Fibroblast of villous mesenchyme (primary cell): ENCODE data around the gene SMARCB1. TPM values are rescaled to one million over a fixed set of nuclear protein-coding genes. Genes with fewer than 3 reads are reported as not detected.

Experiments used
- DNase-seq: peaks from one replicate; pipeline ENCODE4 v3.0.0-alpha.2; 2010; ENCODE audit warnings: low read depth
- H3K4me3 ChIP-seq: 2 replicates; pipeline ENCODE4 v1.5.1; 2011; ENCODE audit warnings: low read depth, mild to moderate bottlenecking, low read length
- CTCF ChIP-seq: IDR thresholded peaks from 2 replicates; pipeline ENCODE4 v1.5.1; 2012; ENCODE audit warnings: low read depth, mild to moderate bottlenecking, low read length; ENCODE audit not compliant: insufficient read depth
- total RNA-seq: library from RNA; depleted of rRNA; stranded (reverse); fragments of >200 nt; gene quantifications from 2 replicates; pipeline ENCODE4 v1.2.3, GENCODE V29; 2012

Gene SMARCB1
- total RNA-seq, 1 donor: 61.7 TPM

- H3K4me3 ChIP-seq: no peak overlapping the region
- no peak for DNase-seq
- TF ChIP-seq CTCF: no peak
These were observed 42.3 kb downstream of the SMARCB1 start for GRCh38 chr22:23828800-23829680.

- no peak for TF ChIP-seq CTCF
- H3K4me3 ChIP-seq: no peak overlapping the region
- DNase-seq: peak; percentile 89
These were observed 43.1 kb downstream of the SMARCB1 start for GRCh38 chr22:23829845-23830372.

DNA sequence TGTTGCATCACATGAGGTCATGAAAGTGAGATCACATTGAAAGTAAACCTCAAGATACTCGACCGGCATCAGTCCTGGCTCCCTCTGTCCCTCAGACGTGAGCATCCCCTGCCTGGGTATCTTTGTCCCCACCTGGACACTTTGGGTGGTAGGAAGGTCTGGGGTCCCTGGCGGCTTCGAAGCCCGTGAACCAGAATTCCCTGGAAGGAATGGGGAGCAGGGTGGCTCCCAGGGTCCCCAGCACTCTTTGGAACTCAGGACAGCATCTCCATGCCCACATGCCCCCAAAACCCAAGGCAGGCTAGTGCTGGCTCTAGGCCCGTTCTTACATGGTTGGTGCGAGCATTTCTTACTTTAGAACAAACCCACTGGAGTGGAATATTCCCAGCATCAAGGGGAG is 44.5 kb downstream of the SMARCB1 start:
- DNase-seq: no peak
- no peak for TF ChIP-seq CTCF
- H3K4me3 ChIP-seq: no peak overlapping the region

DNA sequence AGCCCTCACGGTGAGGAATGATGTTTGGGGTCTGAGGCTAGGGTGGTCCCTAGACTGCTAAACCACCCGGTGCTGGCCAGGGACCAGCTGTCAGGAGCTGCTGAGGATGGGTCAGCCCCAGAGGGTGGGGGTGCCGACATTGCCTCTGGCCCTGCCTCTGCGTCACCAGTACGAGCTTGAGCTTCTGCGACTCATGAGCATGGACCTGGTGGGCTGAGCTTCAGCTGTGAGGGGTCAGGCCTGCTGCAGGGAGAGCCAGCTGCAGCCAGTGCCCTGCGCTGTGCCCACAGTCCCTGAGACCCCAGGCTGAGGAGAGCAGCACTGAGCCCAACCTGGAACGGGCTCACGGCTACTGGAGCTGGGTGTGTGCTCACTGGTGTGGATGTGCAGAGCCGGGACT is 45.0 kb downstream of the SMARCB1 start:
- TF ChIP-seq CTCF: no peak
- H3K4me3 ChIP-seq: no peak overlapping the region
- no peak for DNase-seq

- TF ChIP-seq CTCF: no peak
- no peak for DNase-seq
- H3K4me3 ChIP-seq: no peak overlapping the region
These were observed 45.7 kb downstream of the SMARCB1 start for GRCh38 chr22:23832226-23833016.

GRCh38 chr22:23833017-23833751 is 46.4 kb downstream of the SMARCB1 start:
- no peak overlapping the region for H3K4me3 ChIP-seq
- DNase-seq: no peak
- no peak for TF ChIP-seq CTCF
